ENCODE results near the gene PNPLA1.
"Not testable (repeated sequence)": the region's sequence is repeated elsewhere in the genome, so short reads cannot be mapped to it uniquely, and the experiment has no call there.

Gene PNPLA1

DNA sequence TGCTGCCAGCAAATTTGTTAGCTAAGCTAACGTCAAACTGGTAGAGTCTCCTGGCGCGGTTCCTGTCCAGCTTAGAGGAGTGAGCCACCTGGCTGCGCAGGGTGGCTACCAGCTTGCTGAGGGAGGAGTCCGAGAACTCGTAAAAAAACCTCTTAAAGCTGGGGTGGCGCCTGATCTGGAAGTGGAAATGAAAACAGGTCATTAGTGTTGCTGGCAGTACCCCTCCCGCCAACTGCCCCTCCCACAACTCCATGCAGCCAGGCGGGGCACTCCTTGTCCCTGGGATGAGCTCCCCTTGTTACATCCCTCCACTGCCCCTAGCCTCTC lies 49.5 kb downstream of the PNPLA1 start:
- DNase-seq: no peak

DNA sequence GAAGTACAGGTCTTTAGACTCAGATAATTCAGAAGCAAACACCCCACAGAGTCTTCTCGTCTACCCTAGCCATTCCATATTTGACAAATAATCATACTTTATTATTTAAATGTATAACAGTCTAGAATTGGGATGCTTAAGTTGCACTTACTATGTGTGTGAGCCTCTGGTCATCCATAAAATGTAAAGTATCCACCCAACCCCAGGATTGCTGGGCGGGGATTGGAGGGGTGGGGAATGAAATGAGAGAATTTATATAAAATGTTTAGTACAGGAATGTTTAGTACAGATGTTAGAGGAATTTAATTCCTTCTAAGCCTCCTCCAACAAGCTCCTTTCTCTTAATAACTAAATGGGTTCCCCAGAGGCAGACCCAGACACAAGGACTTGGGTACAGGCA lies 50.0 kb downstream of the PNPLA1 start:
- DNase-seq: no peak

DNA sequence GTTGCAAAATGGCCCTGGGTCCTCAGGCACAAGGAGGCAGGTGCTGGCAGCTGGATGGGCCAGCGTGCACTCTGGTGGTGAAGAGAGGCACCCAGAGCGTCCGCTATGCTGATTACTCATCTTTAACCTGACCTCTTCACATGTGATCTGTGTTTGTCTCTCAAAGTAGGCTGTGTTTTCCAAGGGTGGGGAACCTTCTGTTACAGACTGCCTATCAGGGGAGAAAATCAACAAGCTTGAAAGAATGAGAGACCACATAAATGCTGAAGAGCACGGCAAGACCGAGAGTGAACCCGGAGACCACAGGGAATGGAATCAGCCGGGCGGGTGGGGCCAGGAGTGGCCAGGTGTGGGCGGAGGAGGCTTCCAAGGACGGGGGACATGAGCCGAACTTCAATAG lies 50.6 kb downstream of the PNPLA1 start:
- no peak for DNase-seq

DNA sequence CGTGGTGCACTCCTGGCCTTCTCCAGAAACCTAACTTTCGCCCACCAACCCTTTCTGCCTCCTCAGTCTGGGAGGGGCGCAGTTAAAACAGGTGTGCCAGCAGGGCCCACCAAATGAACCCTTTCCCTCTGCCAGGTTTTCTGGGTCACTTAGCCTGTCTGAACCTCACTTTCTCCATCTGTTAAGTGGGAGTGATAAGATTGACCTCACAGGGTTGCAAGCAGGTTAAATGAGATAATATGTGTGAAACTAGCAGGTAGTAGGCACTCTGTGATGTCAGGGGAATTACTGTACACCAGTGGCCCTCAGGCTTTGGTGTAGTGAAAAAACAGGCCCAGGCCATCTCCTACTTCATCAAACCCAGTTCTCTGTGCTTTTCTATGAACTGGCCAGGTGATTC lies 52.7 kb downstream of the PNPLA1 start:
- no peak for DNase-seq

DNA sequence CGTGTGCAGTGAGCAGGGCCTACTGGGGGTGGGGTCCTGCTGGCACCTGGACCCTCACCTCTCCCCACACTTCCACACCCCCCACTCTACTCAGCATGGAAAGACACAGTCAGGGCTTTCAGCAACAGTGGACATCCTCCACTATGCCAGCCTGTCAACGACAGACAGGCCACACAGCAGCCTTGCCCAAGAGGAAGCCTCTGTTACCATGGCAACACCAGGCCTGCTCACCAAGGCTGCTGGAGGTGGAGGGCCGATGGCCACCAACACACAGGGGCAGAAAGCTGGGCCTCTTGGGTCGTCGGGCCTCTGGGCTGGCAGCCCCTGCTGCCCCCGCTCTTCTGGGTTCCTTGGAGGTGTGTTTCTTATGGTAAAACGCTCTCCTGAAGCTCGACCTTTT lies 53.2 kb downstream of the PNPLA1 start:
- DNase-seq: no peak

DNA sequence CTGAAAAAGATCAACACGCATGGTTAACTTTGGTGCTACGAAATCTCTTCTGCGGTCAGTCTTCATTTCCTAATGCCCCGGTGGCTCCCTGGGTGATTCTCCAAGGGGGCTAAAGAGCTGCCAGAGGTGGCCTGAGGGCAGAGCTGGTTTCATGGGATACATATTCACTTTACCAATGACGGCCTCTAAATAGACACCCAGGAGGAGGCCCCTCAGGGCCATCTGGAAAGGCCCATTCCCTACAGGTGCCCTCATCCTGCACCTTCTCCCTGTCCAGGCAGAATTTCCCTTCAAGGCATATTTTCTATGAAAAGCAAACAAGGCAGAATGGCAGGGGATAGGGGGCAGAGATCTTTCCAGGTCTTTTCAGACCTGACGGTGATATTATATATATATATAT lies 54.3 kb downstream of the PNPLA1 start:
- DNase-seq: no peak

DNA sequence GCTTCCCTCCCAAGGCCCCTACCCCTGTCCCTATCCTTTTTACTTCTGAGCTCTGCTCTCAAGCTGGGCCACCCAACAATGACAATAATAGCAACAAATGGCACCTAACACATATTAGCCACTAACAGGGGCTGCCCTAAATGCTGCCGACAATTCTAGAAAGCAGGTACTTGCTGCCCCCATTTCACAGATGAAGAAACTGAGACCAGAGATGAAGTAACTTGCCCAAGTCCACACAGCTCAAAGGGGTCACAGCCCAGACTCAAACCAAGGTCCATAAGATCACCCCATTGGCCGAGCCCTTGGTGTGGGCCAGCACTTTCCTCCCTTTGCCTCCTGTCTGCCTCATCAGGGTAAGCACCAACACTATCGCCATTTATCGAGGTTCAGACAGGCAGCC lies 54.9 kb downstream of the PNPLA1 start:
- no peak for DNase-seq

DNA sequence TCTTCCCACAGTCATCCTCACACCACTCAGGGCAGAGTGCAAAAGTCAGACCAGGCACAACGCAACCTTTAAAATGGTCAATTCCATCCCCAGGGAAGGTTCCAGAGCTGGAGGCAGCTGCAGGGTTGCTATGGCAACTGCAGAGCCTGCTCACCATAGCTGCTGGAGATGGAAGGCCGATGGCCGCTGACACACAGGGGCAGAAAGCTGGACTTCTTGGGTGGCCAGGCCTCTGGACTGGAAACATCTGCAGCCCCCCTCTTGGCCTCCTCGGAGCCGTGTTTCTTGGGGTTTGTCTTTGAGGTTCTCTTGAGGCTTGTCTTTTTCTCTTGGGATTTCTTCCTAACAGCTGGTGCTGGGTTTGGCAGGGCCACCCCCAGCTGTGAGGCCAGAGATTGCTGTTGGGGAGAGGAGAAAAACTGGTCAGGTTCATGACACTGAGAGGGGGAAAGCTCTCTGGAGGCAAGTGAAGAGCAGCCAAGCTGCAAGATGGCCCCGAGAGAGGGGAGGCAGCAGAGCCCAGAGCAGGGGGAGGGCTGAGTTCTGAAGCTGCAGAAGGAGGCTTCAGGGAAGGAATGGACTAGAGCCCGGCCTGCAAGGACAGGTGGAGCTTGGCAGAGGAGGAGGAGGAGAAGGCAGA lies 56.6 kb downstream of the PNPLA1 start:
- no peak for DNase-seq

DNA sequence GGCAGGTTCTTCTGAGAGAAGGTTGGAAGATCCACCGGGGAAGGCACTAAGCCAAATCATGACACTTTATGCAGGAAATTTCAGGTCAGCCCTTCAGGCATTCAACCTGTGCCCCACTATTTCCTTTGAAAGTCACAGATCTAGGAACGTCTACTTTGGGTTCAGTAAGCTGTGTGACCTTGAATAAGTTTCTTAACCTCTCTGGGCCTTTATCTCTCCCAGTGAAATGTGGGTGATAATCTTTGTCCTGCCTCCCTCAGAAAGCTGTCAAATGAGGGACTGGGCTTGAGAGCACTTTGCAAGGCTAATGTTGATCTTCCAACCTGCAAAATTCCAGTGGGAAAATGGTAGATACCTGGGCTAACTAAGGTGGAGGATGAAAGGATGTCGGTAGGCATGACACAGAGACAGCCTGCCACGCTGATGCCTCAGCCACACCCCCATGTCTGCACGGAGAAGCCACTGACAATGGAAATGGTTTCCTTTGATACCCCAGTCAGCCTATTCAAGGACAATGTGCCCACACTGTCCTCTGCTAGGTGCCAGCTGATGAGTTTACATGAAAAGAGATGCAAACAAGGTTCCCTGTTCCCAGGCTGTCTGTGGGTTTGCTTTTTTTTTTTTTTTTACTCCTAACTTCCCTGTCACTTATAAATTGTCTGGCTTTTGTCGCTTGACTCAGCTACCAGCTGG lies 57.5 kb downstream of the PNPLA1 start:
- DNase-seq: no peak

DNA sequence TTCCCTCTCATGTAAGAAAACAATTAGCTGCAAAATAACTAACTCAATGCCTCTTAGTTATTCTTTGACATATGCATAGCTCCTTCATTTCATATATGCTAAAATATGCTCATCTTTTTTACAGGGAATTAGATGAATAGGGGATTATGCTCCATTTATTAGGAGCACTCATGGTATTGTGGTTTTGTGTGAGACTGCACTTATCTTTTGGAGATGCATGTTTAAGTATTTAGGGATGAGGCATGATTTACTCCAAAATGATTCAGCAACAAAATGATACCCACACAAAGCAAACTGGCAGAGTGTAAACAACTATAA lies 58.0 kb downstream of the PNPLA1 start:
- no peak for DNase-seq

DNA sequence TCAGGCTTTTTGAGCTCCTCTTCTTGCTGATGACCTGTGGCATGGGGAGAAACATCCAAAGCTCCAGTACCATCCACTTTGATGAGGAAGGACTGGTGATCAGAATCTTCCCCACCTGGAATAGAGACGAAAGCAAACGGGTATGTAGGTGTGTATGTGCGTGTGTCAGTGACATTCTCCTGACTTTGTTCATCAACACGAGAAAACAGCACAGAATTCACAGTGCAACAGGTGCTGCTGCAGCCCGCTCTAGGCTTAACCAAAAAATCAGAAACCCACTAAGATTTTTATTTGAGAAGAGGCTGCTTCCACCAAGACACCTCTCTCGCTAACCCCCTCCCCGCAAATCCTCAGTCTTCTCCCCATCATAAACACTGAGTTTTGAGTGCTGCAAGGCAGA lies 58.7 kb downstream of the PNPLA1 start:
- no peak for DNase-seq

DNA sequence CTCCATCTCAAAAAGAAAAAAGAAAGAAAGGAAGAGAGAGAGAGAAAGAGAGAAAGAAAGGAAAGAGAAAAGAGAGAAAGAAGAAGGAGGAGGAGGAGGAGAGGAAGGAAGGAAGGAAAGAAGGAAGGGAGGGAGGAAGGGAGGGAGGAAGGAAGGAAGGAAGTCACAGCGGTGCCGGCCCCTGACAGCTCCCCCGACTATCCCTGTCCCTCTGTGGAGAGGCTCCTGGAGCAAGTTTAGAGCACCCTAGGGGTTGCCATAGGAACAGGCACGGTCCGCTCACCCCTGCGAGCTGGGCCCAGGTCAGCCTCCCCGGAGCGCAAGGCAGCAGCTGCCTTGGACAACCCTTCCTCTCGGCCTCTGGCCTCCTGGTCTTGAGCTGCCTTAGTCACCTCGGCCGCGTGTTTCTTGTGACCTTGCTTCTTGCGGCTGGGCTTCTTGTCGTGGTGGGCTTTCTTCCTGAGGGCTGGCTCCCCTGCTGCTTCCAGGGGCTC lies 60.0 kb downstream of the PNPLA1 start:
- no peak for DNase-seq

DNA sequence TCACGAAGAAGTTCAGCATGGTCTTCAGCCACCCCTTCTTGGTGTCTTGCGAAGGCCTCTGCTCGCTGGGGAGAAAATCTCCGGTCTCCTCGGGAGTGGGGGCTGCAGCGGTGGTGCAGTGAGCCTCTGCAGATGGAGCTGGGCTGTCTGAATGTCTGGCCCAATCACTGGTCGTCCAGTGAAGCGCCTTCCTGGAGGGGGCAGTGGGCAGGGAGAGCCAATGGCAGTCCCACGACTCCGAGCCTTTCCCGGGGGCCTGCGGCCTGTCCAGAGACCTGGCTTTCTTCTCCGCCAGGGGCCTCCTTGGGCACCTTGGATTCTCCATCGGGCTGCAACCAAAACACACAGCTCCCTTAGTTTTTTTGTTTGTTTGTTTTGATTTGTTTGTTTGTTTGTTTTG lies 60.5 kb downstream of the PNPLA1 start:
- no peak for DNase-seq

DNA sequence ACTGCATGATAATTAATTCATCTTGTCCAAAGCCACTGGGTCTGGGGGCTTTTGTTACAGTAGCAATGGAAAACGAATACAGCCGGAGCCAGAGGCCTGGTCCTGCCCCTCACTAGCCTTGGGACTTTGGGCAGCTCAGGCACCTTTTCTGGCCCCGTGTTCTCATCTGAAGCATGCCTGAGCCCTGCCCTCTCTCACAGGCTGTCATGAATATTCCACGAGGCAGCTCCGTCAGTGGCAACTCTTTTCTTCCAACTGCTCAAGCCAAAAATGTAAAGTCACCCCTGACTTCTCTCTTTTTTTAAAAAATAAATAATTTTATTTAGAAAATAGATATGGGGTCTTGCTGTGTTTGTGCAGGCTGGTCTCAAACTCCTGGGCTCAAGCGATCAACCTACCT lies 61.5 kb downstream of the PNPLA1 start:
- DNase-seq: no peak

DNA sequence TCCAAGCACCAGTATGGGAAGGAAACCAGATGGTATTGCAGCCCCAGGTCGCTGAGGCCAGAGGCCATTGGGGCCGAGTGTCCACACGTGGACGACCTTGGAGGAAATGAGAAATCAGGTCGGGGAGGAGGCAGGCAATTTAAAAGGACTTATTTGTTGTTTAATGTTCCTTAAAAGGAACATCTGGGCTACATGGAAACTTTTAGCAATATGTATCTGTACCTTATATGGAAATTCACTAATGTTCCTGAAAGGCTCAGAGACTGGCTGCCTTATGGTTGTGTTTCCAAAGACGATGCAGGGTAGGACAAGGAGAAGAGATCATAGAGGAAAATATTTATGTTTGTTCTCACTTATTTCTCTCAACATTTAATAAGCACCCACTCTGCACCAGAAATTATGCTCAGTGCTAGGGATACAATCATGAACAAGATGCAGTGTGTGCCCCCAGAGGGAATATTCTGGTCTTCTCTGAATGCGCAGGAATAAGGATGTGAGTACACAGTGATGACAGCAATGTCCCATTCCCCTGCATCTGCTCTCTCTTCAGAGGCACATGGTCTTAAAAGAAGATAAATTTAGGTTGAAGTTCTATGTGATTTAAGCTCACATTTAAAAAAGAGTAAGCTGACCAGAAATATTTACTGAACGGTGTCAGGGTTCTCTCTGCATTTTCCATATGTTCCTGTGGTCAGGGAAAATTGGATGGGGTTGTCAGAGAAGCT lies 63.5 kb downstream of the PNPLA1 start:
- DNase-seq: no peak

DNA sequence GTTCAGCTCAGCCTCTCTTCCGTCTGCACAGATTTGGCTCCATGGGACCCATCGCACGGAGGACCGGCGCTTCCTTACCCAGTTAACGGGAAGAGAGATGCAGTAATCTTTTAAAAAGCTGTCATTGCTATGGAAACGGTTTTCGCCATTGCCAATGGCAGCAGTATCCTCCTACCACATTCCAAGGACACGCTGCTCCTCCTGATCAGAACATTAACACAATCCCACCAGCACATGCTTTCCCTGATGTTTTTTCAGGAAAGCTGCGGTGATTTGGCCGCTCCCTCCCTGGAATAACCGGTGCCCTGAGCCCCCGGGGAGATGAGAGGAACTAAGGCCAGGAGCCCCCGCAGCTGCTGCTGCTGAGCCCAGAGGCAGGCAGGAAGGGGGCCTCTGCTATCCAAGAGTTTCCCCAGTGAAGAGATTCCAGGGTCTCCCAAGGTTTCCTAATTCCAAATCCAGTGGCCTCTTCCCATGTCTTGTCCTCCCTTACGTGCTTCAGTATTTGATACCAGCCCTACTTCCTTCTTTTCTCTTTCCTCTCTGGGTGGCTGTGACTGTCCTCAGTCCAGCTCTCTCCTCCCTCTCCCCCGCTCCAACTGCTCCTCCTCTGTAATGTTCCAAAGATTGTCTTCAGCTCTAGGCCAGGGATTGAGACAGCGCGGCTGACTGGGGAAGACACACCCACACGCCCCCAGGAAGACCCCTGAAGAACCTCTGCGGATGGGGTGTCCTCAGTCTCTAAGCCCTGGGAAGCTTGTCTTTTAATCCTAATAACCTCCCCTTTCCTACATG lies 64.3 kb downstream of the PNPLA1 start:
- DNase-seq: no peak

DNA sequence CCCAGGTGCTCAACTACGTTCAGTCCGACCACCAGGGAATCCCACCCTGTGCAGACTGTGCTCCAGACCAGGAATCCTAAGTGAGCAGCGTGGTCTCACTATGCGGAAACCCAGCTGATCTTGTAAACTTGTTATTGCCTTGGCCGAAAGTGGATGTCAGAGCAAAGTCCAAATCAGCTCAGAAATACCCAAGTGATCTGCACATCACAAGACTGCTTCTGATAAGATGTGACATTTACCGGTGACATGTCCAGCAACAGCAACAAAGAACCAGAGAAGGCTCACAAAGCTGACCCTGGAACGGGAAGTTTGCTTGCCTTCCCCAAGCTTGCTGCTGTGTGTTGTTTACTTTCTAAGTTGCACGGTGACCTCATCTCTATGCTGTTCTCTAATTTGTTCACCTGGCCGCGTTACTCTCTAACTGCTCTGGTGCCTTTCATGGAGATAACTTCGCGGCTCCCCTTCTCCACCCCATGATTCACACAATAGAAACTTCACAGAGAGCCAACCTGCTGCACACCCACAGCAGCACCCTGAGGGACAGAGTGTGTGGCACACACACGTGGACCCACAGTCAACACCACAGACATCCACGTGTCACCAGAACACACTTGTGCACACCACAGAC lies 65.1 kb downstream of the PNPLA1 start:
- DNase-seq: no peak

DNA sequence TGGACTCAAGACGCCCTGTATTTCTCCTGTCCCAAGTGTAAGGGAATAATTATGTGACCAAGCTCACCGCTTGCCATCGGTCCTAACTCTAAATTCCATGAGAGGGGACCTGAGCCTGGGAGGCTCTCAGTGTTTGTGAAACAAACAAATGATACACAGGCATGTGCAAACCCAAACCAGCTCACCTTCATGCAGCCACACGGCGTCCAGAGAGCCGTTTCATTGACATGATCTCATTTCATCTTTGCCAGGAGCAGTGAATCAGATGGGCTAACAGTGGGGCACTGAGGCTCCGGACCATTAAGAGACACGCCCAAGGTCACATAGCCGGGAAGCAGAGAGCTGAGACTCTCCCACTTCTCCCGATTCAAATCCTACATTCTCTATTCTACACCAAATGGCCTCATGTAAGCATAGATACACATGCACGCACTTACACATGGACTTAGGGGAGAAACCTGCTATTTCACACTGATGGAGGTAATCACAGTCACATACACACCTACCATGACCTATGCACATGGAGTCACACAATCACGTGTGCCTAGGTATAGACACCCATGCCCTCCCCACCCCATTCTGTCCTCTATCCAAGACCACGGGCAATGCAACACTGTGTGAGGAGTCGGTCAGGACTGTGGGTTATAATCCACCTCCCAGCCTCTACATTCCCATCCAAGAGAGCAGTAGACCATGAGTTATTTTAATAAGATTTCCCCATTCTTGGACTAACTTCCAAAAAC lies 65.8 kb downstream of the PNPLA1 start:
- no peak for DNase-seq

DNA sequence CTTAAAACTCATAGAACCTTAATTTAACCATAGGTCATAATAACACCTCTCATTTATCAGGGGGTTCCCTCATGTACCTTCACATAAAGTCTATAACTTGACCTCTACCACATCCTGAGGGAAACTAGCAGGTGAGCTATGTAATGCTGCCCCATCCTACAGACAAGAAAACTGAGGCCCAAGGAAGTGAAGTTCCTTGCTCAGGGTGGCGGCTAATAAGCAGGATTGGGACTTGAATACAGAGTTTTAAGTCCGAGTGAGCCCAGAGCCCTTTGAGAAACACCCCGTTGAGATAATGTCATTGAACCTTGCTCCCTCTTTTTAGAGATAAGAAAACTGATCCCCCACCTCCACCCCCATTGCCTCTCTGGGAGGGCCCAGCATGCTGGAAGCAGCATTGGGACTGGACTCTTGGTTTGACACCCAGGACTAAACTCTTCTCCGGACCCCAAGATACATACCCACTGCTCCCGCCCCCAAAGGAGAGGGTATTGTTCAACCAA lies 66.4 kb downstream of the PNPLA1 start:
- no peak for DNase-seq

DNA sequence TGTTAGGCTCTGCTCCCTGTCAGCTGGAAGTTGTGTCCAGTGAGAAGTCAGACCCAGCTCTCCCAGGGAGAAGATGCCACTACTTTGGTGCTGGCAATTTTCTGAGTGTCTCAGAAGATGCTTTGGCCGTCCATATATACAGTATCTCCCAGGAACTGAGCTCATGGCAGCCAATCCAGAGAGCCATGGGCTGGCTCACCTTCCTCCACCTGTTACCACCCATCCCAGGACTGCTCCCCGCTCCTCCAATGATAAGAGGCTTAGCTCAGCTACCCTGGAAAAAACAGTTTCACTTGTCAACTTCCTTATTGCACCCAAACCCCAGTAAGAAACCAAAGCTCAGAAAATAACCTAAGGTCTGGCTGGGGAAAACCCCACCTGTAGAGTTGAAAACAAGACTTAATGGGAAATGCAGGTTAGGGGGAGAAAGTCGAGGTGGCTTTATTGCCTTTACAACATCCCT lies 67.0 kb downstream of the PNPLA1 start, which contains the start of gene BNIP5:
TSS of gene BNIP5 (minus strand) at position 110 of the 463 bp plus-strand sequence. CDS start 6,198 bp downstream, outside the sequence.
- DNase-seq: peak in 1 of 2 donors; percentile 36

DNA sequence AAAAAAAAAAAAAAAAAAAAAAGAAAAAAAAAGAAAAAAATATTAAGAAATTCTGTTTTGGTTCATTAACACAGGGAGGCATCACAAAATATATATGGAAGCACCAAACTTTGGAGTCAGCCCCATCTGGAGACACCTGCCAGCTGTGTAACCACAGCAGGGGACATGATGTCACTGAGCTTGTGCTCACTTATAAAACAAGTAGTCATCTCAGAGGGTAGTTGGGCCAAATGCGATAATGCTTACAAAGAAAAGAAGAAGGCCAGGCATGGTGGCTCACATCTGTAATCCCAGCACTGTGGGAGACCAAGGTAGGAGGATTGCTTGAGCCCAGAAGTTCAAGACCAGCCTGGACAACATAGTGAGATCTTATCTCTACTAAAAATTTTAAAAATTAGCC lies 68.0 kb downstream of the PNPLA1 start:
- no peak for DNase-seq

DNA sequence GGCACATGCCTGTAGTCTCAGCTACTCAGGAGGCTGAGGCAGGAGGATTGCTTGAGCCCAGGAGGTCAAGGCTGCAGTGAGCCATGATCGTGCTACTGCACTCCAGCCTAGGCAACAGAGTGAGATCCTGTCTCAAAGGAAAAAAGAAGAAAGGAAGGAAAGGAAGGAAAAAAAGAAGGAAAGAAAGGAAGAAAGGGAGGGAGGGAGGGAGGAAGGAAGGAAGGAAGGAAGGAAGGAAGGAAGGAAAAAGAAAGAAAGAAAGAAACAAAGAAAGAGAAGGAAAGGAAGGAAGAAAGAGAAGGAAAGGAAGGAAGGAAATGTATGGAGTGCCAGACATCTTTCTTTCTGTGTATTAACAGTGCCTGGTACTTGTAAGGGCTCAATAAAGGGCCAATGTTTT lies 68.4 kb downstream of the PNPLA1 start:
- DNase-seq: not testable (repeated sequence)

Measured in CD4-positive, alpha-beta T cell treated with Interleukin-4 for 1 hour (primary cell).